AG04450 (cell line): ENCODE data around the gene TBCD. TPM values are rescaled to one million over a fixed set of nuclear protein-coding genes. Genes with fewer than 3 reads are reported as not detected.

Experiments used
- CTCF ChIA-PET: fragments of 300-600, 350-600 bp; formaldehyde crosslinking; extraction: SDS; loops from one replicate; lab custom pipeline; 2022; ENCODE audit warnings: antibody characterized with exemption, inconsistent platforms; lab: Charles Lee
- POLR2A ChIA-PET: fragments of 350-600 bp; formaldehyde crosslinking; extraction: SDS; loops from one replicate; lab custom pipeline; 2021; ENCODE audit warnings: antibody characterized with exemption, inconsistent platforms; lab: Yijun Ruan, JAX
- DNase-seq: peaks from one replicate; pipeline ENCODE4 v3.0.0-alpha.2; 2011; ENCODE audit warnings: low read depth, low spot score
- H3K27ac ChIP-seq: one replicate; pipeline ENCODE4 v1.5.1; 2012; ENCODE audit warnings: low read depth, low read length, control low read depth
- H3K27me3 ChIP-seq: one replicate; pipeline ENCODE4 v1.6.0; 2012; ENCODE audit warnings: low read length; ENCODE audit not compliant: control insufficient read depth, insufficient read depth
- H3K4me3 ChIP-seq: 2 replicates; pipeline ENCODE4 v1.5.1; 2011; ENCODE audit warnings: mild to moderate bottlenecking, low read depth, low read length, control low read depth
- H3K9me3 ChIP-seq: 2 replicates; pipeline ENCODE4 v1.5.1; 2012; ENCODE audit warnings: low read length; ENCODE audit not compliant: control insufficient read depth, insufficient read depth
- CTCF ChIP-seq: IDR thresholded peaks from 2 replicates; pipeline ENCODE4 v1.5.1; 2011; ENCODE audit warnings: low read depth, low read length, control low read depth, inconsistent platforms
- polyA plus RNA-seq: library from polyadenylated mRNA; depleted of rRNA; stranded (reverse); fragments of >200 nt; gene quantifications from 2 replicates; pipeline ENCODE4 v1.2.3, GENCODE V29; 2011

TBCD gene
- polyA plus RNA-seq, 1 experiment = 28.5 TPM

- ChIA-PET CTCF (no interaction called here), POLR2A (no interaction called here)
- no peaks in the 10 kb centered on the region for H3K27me3 ChIP-seq
- H3K4me3 ChIP-seq = no peak overlapping the region
- no peak for DNase-seq
- no peak for TF ChIP-seq CTCF
- H3K27ac ChIP-seq = no peak overlapping the region
- peaks cover 32% of the 10 kb centered on the region for H3K9me3 ChIP-seq
Measured at GRCh38 chr17:82942166-82943130, 190.6 kb downstream of the TBCD start.

DNA sequence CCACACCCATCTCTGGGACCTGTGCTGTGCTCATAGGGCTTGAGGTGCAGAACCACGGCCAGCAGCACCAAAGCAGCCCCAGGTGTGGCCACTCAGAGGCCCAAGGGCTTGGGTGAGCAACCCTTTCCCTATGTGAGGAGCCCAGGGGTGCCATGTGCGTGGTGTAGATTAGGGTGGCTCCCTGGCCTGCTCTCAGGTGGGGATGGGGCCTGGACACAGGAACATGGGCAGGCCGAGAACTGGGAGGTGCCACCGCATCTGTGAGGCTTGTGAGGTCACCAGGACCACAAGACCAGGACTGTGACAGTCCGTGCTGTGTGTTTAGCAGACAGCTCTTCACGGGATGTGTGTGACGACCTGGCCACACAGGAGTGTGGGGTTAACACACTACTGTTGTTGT is 191.5 kb downstream of the TBCD start:
- DNase-seq = no peak
- Histone ChIP-seq H3K4me3 (no peak overlapping the region), H3K27ac (no peak overlapping the region), H3K27me3 (no peaks in the 10 kb centered on the region), H3K9me3 (peaks cover 41% of the 10 kb centered on the region)
- CTCF ChIA-PET = no interaction called here
- POLR2A ChIA-PET = no interaction called here
- no peak for TF ChIP-seq CTCF

DNA sequence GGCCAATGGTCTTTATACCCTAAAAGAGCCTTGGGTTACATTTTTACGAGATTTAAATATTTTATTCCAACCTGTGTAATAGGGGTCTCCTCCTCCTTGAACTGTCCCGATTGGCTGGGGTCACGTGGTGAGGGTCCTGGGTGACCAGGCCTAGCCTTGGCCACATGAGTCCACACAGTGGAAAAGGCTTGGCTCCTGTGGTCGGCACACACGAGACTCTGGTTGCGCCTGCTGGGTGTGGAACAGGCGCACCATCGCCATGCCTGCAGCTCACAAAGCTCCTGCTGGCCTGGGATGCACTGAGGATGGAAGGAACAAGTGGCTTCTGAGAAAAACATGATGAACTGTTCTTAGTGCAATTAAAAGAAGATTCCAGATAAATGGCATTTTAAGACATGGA is 191.9 kb downstream of the TBCD start:
- no peak overlapping the region for H3K27ac ChIP-seq
- ChIA-PET CTCF (no interaction called here), POLR2A (no interaction called here)
- H3K9me3 ChIP-seq = peaks cover 43% of the 10 kb centered on the region
- TF ChIP-seq CTCF = no peak
- no peak overlapping the region for H3K4me3 ChIP-seq
- no peak for DNase-seq
- H3K27me3 ChIP-seq = no peaks in the 10 kb centered on the region

DNA sequence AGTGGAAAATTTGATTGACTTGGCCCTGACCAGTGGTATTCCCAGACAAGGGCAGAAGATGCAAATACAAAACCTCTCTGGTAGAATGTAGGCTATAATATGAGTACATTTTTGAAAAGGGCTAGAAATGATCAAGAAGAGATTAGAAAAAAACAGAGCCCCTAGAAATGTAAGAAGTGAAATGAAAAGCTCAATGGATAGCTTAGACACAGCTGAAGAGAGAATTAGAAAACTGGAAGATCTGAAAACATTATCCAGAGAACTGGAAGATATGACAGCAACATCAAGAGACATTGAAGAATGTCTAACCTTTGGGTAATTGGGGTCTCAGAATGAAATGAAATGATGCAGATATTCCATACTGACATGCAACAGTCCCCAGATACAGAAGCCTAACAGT is 193.1 kb downstream of the TBCD start:
- CTCF ChIA-PET = no interaction called here
- no peak for TF ChIP-seq CTCF
- no peak for DNase-seq

GRCh38 chr17:82946081-82946480 is 194.2 kb downstream of the TBCD start:
- CTCF ChIA-PET = no interaction called here
- no peak for TF ChIP-seq CTCF
- Histone ChIP-seq H3K9me3 (peaks cover 61% of the 10 kb centered on the region), H3K27ac (no peak overlapping the region), H3K4me3 (no peak overlapping the region), H3K27me3 (no peaks in the 10 kb centered on the region)
- DNase-seq = no peak
- POLR2A ChIA-PET = no interaction called here

More for the DNA sequence above, 193.1 kb downstream of the TBCD start:
- Histone ChIP-seq H3K4me3 (no peak overlapping the region), H3K27ac (no peak overlapping the region), H3K27me3 (no peaks in the 10 kb centered on the region), H3K9me3 (peaks cover 54% of the 10 kb centered on the region)
- POLR2A ChIA-PET = no interaction called here
